ENCODE results near the gene CNIH2. TPM values are rescaled to one million over a fixed set of nuclear protein-coding genes. Genes with fewer than 3 reads are reported as not detected.

The CNIH2 gene
- total and polyA plus RNA-seq, 4 donors, result 23.9 to 256 (median 138) TPM

DNA sequence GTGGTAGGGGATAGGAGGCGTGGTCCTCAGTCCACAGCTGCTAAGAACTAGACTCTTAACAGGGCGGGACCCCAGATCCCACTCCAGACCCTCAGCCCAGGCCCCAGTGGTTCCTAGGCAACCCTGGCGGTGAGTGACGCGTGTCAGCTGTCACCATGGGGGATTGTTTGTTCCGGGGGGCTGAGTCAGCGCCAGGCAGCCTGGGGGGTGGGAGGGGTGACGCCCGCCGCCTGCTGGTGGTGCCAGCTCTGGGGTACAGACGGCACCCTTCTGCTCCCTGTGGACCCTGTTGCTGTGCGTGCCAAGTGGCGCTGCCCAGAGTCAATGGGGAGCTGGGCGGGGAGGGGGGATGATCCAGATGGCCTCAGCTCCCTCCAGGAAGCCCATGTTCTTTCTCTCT, 2.5 kb downstream of the CNIH2 start:
- Histone ChIP-seq H3K36me3 (ENCODE audit: control insufficient read depth, insufficient read depth, low read length) (peaks cover 61% of the 10 kb centered on the region), H3K27ac (ENCODE audit: low read depth, low read length) (no peak overlapping the region), H3K27me3 (ENCODE audit: control insufficient read depth, insufficient read depth, low read length) (no peaks in the 10 kb centered on the region), H3K4me3 (ENCODE audit: low read depth, low read length) (peak overlapping the region; percentile 9), H3K4me1 (ENCODE audit: control insufficient read depth, insufficient read depth, low read length) (peaks cover 64% of the 10 kb centered on the region), H3K9me3 (ENCODE audit: control insufficient read depth, insufficient read depth, low read length) (no peaks in the 10 kb centered on the region)
- peak in 2 of 6 donors; percentile 58 to 90 for DNase-seq (ENCODE audit: low read depth in 4 of 6, low spot score in 6 of 6)
- 20% methylated on average over 13 of the region's 14 CpGs for WGBS (ENCODE audit: insufficient coverage)

DNA sequence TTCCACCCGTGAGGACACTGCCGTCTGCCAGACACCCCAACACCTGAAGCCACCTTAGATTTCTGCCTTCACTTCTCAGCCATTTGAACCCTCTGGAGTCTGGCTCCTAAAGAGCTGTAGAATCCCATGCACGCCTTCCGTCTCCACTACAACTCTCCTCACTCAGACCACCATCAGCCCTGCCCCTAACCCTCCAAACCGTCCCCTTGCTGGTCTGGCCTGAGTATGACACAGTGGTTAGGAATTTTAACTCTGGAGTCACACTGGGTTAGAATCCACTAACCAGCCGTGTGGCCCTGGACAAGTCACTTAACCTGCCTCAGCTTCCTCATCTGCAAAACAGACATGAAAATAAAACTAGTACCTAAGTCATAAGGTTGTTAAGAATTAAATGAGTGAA, 3.0 kb downstream of the CNIH2 start:
- DNase-seq (ENCODE audit: low read depth in 4 of 6, low spot score in 6 of 6), result no peak
- H3K4me3 ChIP-seq (ENCODE audit: low read depth, low read length), result no peak overlapping the region
- 62% methylated on average over 5 of the region's 6 CpGs for WGBS (ENCODE audit: insufficient coverage)

DNA sequence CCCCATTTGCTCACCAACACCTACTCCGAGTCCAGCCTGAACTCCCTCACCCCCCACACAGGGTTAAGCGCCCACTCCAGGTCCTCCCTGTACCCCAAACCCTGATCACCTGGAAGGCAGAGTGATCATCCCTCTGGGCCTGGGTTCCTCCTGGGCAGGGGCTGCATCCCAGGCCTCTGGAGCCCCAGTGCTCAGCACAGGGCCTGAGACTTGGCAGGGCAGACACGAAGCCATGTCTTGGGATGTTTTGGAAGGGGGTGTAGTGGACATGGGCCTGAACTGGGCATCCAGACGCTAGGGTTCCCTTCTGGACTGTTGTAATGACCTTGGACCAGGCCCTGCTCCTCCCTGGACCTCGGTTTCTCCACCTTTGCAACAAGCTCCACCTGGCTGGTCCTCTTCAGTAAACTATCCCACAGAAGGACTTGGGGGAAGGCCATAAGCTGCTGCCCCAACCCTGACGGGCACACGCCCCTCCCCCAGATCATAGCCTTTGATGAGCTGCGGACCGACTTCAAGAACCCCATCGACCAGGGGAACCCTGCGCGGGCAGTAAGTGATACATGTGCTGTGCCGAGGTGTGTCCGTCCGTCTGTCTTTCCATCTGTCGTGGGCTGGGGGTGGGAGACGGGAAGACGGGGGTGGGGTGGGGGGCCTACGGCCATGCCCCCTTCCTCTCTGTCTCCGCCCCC, 3.9 kb downstream of the CNIH2 start:
- H3K36me3 ChIP-seq (ENCODE audit: control insufficient read depth, insufficient read depth, low read length), result peaks cover 60% of the 10 kb centered on the region
- WGBS (ENCODE audit: insufficient coverage), result 43% methylated on average over 6 of the region's 20 CpGs
- peaks cover 67% of the 10 kb centered on the region for H3K4me1 ChIP-seq (ENCODE audit: control insufficient read depth, insufficient read depth, low read length)

More for the DNA sequence above, 3.0 kb downstream of the CNIH2 start:
- no peaks in the 10 kb centered on the region for H3K27me3 ChIP-seq (ENCODE audit: control insufficient read depth, insufficient read depth, low read length)
- no peak overlapping the region for H3K27ac ChIP-seq (ENCODE audit: low read depth, low read length)
- no peaks in the 10 kb centered on the region for H3K9me3 ChIP-seq (ENCODE audit: control insufficient read depth, insufficient read depth, low read length)
- peaks cover 64% of the 10 kb centered on the region for H3K4me1 ChIP-seq (ENCODE audit: control insufficient read depth, insufficient read depth, low read length)
- peaks cover 61% of the 10 kb centered on the region for H3K36me3 ChIP-seq (ENCODE audit: control insufficient read depth, insufficient read depth, low read length)

DNA sequence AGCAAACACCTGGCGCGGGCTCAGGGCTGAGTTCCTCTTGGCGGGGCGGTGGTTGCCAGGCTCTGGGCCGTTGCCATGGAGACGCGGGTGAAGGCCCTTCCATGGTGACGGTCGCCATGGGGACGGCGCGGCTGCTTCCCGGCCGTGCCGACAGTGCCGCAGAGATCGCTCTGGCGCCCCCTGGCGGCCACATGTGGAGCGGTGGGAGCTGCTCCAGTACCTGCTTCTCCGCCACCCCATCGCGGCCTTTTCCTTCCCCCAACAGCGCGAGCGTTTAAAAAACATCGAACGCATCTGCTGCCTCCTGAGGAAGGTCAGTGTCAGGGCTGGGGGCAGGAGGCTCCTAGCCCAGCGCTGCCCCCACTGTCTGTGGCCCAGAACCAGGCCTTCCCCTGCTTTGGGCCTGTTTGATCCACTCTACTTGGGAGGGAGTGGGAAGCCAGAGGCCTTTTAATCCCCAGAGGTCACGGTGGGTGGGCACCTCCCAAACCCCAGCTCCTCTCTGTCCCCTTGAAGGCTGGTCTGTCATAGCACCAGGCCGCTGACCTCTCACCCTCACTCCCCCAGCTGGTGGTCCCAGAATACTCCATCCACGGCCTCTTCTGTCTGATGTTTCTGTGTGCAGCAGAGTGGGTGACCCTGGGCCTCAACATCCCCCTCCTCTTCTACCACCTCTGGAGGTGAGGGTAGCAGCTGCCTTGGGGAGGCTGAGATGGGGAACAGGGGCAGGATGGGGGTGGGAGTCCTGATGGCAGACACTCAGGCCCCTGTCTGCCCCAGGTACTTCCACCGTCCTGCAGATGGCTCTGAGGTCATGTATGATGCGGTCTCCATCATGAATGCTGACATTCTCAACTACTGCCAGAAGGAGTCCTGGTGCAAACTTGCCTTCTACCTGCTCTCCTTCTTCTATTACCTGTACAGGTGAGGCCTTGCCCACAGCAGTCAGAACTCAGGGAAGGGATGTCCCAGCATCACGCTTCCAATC, 4.8 kb downstream of the CNIH2 start:
- Histone ChIP-seq H3K27ac (ENCODE audit: low read depth, low read length) (peak overlapping the region; percentile 64), H3K4me3 (ENCODE audit: low read depth, low read length) (peak overlapping the region; percentile 18), H3K4me1 (ENCODE audit: control insufficient read depth, insufficient read depth, low read length) (peaks cover 68% of the 10 kb centered on the region), H3K9me3 (ENCODE audit: control insufficient read depth, insufficient read depth, low read length) (no peaks in the 10 kb centered on the region), H3K27me3 (ENCODE audit: control insufficient read depth, insufficient read depth, low read length) (no peaks in the 10 kb centered on the region), H3K36me3 (ENCODE audit: control insufficient read depth, insufficient read depth, low read length) (peaks cover 62% of the 10 kb centered on the region)
- DNase-seq (ENCODE audit: low read depth in 4 of 6, low spot score in 6 of 6), result peak; percentile 83 to 99 (median 96)
- WGBS (ENCODE audit: insufficient coverage), result 7% methylated on average over 30 of the region's 35 CpGs

More for the DNA sequence above, 3.9 kb downstream of the CNIH2 start:
- Histone ChIP-seq H3K4me3 (ENCODE audit: low read depth, low read length) (peak overlapping the region; percentile 2), H3K27ac (ENCODE audit: low read depth, low read length) (peak overlapping the region; percentile 69), H3K27me3 (ENCODE audit: control insufficient read depth, insufficient read depth, low read length) (no peaks in the 10 kb centered on the region), H3K9me3 (ENCODE audit: control insufficient read depth, insufficient read depth, low read length) (no peaks in the 10 kb centered on the region)
- DNase-seq (ENCODE audit: low read depth in 4 of 6, low spot score in 6 of 6), result no peak

DNA sequence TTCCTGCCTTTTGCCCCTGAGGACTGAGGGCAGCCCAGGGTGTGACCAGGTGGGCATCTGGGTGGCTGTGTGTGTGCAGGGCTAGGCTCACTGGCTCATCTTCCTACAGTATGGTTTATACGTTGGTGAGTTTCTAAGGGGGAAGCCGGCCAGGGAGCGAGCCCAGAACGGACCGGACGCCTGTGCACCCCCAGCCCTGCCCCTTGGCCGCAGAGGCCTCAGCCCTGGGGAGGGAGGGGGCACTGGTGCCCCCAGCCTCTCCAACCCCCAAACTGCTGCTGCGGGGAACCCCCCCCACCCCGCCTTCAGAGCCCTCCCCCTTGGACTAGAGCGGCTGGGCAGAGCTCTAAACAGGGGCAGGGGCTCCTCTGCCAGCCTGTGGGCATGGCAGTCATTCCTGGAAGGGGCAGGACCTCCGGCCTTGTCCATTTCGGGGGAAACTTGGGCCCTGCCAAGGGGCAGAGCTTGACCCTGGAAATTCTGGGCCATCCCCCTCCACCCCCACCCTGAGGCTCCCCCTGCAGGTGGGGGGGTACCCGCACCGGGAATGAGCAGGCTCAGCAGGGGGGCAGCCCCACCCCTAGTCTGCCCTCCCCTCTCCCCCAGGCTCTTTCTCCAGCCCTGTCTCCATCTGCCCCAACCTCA, 5.6 kb downstream of the CNIH2 start:
- Histone ChIP-seq H3K4me1 (ENCODE audit: control insufficient read depth, insufficient read depth, low read length) (peaks cover 74% of the 10 kb centered on the region), H3K4me3 (ENCODE audit: low read depth, low read length) (no peak overlapping the region), H3K9me3 (ENCODE audit: control insufficient read depth, insufficient read depth, low read length) (no peaks in the 10 kb centered on the region), H3K36me3 (ENCODE audit: control insufficient read depth, insufficient read depth, low read length) (peaks cover 62% of the 10 kb centered on the region), H3K27ac (ENCODE audit: low read depth, low read length) (no peak overlapping the region), H3K27me3 (ENCODE audit: control insufficient read depth, insufficient read depth, low read length) (no peaks in the 10 kb centered on the region)
- DNase-seq (ENCODE audit: low read depth in 4 of 6, low spot score in 6 of 6), result no peak
- WGBS (ENCODE audit: insufficient coverage), result 88% methylated on average over 7 of the region's 14 CpGs

DNA sequence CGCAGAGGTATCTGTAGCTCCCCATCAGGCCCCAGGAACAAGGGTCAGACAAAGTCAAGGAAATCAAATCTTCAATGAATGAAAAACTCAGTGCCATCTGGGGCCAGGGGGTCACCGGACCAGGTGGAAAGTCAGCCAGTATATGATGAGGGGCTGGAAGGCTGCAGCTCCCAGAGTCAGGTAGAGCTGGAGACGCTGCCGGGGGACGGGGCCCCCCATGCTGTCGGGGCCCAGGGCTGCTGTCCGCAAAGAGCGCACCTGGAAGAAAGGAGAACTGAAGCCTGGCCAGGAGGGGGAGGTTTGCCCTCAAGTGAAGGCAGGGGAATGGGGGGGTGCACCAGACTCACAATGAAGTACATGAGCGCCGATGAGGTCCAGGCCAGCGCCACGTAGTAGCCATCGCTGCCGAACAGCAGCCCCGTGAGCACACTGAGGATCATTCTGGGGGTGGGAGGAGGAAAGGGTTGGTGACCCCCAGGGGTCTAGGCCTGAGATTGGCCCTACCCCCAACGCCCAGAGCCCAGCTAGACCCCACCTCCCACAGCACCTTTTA, 6.6 kb downstream of the CNIH2 start:
- Histone ChIP-seq H3K27me3 (ENCODE audit: control insufficient read depth, insufficient read depth, low read length) (no peaks in the 10 kb centered on the region), H3K27ac (ENCODE audit: low read depth, low read length) (no peak overlapping the region), H3K36me3 (ENCODE audit: control insufficient read depth, insufficient read depth, low read length) (peaks cover 62% of the 10 kb centered on the region), H3K9me3 (ENCODE audit: control insufficient read depth, insufficient read depth, low read length) (no peaks in the 10 kb centered on the region), H3K4me3 (ENCODE audit: low read depth, low read length) (no peak overlapping the region), H3K4me1 (ENCODE audit: control insufficient read depth, insufficient read depth, low read length) (peaks cover 69% of the 10 kb centered on the region)
- WGBS (ENCODE audit: insufficient coverage), result 96% methylated on average over 11 of the region's 16 CpGs
- no peak for DNase-seq (ENCODE audit: low read depth in 4 of 6, low spot score in 6 of 6)

DNA sequence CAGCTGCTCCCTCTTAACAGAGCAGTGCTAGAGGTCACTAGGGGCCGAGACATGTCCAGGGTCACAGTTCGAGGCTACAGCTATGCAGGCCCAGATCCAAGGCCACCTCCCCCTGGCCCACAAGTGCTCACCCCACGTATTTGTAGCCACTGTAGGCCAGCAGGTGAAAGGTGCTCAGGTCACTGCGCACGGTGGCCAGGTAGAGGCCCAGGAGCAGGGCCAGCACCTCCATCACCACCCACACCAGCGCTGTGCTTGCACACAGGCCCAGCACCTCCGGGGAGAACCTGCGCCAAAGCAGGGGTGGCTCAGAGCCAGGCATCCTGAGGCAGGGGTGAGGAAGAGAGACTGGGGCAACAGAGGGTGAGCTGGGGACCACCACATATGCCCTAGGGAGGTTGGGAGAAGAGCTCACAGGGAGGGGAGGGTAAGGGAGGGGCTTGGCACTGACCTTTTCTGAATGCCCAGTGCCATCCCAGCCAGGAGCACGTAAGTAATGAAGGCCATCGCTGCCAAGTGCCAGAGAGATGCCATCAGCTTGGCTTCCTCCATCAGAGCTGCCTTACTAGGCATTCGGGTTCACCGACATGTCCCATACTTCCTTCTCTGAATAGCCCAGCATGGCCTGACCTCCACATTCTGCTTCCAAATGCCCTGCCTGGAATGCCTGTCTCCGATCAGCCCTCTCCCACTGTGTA, 7.4 kb downstream of the CNIH2 start:
- Histone ChIP-seq H3K4me1 (ENCODE audit: control insufficient read depth, insufficient read depth, low read length) (peaks cover 69% of the 10 kb centered on the region), H3K9me3 (ENCODE audit: control insufficient read depth, insufficient read depth, low read length) (no peaks in the 10 kb centered on the region), H3K27me3 (ENCODE audit: control insufficient read depth, insufficient read depth, low read length) (no peaks in the 10 kb centered on the region), H3K36me3 (ENCODE audit: control insufficient read depth, insufficient read depth, low read length) (peaks cover 59% of the 10 kb centered on the region), H3K4me3 (ENCODE audit: low read depth, low read length) (no peak overlapping the region), H3K27ac (ENCODE audit: low read depth, low read length) (no peak overlapping the region)
- 78% methylated on average over 10 of the region's 13 CpGs for WGBS (ENCODE audit: insufficient coverage)
- no peak for DNase-seq (ENCODE audit: low read depth in 4 of 6, low spot score in 6 of 6)

DNA sequence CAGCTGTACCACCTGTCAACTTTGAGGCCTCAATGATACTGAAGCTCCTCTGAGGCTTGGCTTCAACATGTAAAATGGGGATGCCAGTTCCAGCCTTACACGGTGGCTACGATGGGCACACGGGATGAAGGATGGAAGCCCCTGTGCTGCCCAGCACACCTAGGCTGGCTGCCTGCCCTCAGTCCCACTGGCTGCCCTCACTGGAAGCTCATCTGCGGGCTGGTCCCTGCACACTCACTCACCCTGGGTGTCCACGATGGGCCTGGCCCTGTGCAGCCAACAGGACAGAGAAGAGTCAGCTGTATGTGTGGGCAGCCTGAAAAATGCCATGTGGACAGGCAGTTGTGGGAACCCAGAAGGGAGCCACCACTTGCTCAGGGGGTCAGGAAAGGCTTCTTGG, 8.7 kb downstream of the CNIH2 start:
- DNase-seq (ENCODE audit: low read depth in 4 of 6, low spot score in 6 of 6), result no peak
- Histone ChIP-seq H3K27me3 (ENCODE audit: control insufficient read depth, insufficient read depth, low read length) (peaks cover 2% of the 10 kb centered on the region), H3K27ac (ENCODE audit: low read depth, low read length) (no peak overlapping the region), H3K36me3 (ENCODE audit: control insufficient read depth, insufficient read depth, low read length) (peaks cover 52% of the 10 kb centered on the region), H3K4me3 (ENCODE audit: low read depth, low read length) (no peak overlapping the region), H3K4me1 (ENCODE audit: control insufficient read depth, insufficient read depth, low read length) (peaks cover 62% of the 10 kb centered on the region), H3K9me3 (ENCODE audit: control insufficient read depth, insufficient read depth, low read length) (no peaks in the 10 kb centered on the region)
- WGBS (ENCODE audit: insufficient coverage), result 85% methylated on average over 5 of the region's 5 CpGs

Data from spinal cord (tissue), 10 donors.